Activated T-helper 1 cell treated with Interleukin-2 at 50 U/mL for 16 hours (primary cell): ENCODE measurements around the gene SMARCC1.

Experiments used
- DNase-seq: peaks from one replicate; pipeline ENCODE4 v3.0.0-alpha.2; 2020; ENCODE audit warnings: low read depth

Gene SMARCC1

DNA sequence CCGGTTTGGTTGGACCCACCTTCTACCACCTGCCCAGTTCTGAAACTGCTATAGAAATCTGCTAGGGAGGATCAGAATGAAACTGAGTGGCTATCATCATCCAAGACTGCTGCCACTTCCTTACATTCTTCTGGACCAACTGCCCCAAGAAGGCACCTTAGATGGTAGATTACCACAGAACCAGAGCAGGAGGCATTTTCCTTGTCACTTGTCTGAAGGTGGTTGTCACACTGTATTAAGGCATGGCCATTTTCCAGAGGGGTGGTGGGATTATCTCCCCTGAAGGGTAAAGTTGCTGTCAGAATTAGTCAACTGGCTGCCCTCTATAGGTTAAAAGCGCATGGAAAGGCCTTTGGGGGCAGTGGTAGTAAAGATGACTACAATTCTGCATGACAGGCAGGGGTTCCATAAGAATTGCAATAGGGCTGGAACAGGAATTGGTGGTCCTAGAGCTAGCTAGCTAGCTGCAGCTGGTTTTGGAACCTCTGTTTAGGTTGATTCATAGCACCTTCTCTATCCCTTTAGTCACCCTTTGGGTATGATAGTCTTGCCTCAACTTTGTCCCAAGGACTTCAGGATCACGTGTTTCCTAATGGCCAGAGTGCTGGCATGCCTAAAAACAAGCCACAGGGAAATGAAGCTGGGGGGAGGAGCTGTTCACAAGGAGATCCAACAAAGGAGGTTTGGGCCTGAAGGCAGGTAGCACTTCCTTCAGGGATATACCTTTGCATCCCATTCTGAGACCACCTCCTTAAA, 198.2 kb downstream of the SMARCC1 start:
- no peak for DNase-seq

- DNase-seq: no peak
Observed at GRCh38 chr3:47581835-47582234, 199.9 kb downstream of the SMARCC1 start.

DNA sequence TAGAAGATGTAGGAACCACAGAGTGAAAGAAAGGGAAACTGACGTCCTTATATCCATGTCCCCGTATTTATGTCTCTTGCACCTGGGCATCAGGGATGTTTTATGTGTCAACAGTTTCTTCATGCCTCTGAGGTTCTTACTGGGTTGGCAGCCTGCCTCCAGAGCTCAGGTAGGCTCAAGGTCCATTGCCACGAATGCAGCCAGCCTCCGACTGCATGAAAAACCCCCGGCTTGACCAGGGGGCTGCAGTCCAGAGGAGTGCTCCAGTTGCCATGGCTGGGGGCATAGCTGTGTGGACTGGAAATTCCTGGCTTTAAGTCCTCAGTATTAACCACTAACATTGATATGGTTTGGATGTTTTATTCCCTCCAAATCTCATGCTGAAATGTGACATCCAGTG, 200.3 kb downstream of the SMARCC1 start:
- no peak for DNase-seq

GRCh38 chr3:47580481-47580880, 201.2 kb downstream of the SMARCC1 start:
- no peak for DNase-seq

- DNase-seq: no peak
Observed at GRCh38 chr3:47579875-47580274, 201.8 kb downstream of the SMARCC1 start.

DNA sequence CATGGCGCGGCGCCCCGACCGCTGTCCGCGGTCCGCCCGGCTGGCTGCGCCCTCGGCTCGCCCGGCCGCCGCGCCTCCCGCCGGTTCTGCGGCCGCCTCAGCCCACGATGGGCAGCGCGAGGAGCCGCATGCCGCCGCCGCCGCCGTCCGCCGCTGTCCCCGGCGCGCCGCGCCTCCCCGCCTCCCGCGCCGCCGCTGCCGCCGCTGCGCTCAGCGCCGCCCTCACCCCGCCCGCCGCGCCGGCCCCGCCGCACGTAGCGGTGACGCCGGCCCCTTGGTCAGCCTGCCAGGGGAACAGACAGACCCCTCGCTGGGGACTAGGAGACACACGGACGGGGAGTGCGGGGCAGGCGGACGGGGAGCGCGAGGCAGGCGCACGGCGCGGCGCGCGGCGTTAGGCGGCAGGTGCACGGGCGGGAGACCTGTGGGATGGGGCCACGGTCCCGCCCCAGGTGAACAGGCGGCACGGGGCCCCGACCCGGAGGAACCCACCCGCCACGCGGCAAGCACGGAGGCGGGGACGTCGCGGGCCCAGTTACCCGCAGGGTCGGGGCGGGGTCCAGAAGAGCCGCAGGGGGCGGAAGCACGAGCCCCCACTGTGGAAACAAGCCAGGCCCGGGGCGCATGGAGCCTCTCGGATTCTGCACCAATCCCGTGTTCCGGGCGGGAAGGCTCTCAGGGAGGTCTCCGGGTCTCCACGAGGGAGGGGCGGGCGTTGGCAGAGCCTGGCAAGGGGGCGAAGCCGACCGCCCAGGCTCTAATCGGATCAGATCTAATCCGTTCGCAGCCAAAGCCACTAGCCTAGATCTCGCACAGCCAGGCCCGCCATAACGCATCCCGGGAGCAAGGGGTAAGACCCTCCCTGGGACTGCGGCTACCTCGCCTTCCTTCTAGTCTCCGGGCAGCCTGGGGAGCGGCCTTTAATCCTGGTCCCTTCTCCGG, 202.7 kb downstream of the SMARCC1 start, which contains the start of gene CSPG5:
TSS of gene CSPG5 (minus strand) at position 175 of the 942 bp plus-strand sequence. CDS start at position 3, 172 bp downstream.
- DNase-seq: peak; percentile 4

GRCh38 chr3:47578119-47578632, 203.5 kb downstream of the SMARCC1 start:
- DNase-seq: peak; percentile 27

GRCh38 chr3:47577583-47578118, 204.0 kb downstream of the SMARCC1 start:
- no peak for DNase-seq

- DNase-seq: no peak
Observed at GRCh38 chr3:47573190-47574172, 208.2 kb downstream of the SMARCC1 start.

DNA sequence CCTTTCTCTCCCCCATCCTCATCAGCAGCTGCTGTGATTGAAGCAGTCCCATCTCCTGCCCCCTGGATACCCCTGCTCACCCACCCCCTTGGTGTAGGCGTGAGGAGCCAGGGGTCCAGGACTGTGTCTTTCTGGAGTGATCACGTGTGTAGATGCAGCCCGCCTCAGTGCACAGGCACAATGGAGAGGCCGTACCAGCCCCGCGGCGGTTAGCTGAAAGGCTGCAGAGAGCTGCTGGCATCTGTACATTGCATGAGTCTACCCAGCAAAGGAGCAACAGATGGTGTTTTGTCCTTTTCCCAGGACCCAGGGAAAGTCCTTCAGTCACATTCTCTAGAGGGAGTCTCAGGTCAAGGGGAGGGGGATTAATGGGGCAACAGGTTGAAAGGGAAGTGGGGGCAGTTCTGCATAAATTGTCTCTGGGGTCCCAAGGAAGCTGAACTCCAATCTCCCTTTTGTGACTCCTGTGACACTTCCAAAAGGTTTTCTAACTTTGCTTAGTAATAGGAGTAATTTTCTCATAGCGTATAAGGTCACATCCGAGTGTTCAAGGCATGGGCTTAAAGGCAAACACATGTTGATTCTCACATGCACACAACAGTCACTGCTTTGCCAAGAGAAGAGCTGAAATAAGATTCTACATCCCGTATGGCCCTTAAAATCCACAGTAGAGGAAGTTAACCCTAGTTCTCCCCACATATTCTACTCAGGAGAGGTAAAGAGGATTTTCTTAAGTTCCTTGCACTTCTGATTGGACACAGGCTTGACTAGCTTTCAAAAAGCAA, 210.1 kb downstream of the SMARCC1 start:
- no peak for DNase-seq

GRCh38 chr3:47568901-47569300, 212.8 kb downstream of the SMARCC1 start:
- DNase-seq: no peak

- no peak for DNase-seq
Observed at GRCh38 chr3:47567149-47567548, 214.5 kb downstream of the SMARCC1 start.

- DNase-seq: no peak
Observed at GRCh38 chr3:47566667-47567066, 215.0 kb downstream of the SMARCC1 start.

DNA sequence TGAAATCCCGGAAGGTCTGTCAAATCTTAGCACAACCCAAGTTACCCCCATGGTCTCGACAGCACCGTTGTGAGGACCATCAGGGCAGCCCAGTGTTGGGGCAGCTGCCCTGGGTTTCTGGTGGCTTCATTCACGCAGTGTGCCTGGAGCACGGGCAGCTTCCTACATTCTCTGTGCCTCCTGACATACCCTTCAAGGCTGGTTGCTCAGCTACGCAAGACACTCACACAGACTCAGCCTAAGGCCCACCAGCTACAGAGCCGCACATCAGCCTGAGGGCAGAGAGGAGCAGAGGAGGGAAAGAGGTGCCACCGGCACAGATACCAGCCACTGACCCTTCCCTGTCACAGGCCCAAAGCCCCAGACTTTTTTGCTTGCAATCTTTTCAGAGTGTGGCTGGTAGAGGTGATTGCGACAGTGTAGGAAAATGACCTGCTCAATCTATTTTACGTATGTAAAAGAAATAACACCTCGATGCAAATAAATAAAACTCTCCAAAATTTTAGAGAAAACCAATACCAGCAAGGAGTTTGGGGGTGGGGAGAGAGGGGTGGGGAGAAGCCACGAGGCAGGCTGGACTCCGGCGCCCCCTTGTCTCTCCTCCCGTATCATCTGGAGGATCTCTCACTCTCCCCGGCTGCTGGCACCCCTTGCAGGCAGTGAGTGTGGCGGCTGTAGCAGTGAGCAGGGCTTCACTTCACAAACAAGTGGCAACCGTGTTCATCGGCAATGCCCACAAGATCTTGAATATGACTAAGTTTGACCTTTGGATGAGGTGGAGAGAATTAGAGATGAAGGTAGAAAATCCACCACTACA, 215.8 kb downstream of the SMARCC1 start:
- DNase-seq: no peak

GRCh38 chr3:47556351-47556750, 225.3 kb downstream of the SMARCC1 start:
- no peak for DNase-seq

- no peak for DNase-seq
Observed at GRCh38 chr3:47554335-47554734, 227.4 kb downstream of the SMARCC1 start.

- DNase-seq: no peak
Observed at GRCh38 chr3:47553407-47553806, 228.3 kb downstream of the SMARCC1 start.

GRCh38 chr3:47542471-47543173, 239.1 kb downstream of the SMARCC1 start:
- DNase-seq: no peak

- no peak for DNase-seq
Observed at GRCh38 chr3:47541583-47542108, 240.0 kb downstream of the SMARCC1 start.
